VCaP (cell line): ENCODE results near the gene SLC17A9.

Experiments
- H3K27ac ChIP-seq: fragments of 450-650 bp; 2 replicates; pipeline ENCODE4 v1.5.1; 2017
- CTCF ChIP-seq: fragments of 450-650 bp; conservative IDR thresholded peaks from 2 replicates; pipeline ENCODE4 v1.5.1; 2017; ENCODE audit warnings: mild to moderate bottlenecking, moderate library complexity

SLC17A9 gene

GRCh38 chr20:62935968-62936585 lies 16.4 kb upstream of the SLC17A9 start:
- TF ChIP-seq CTCF = no peak
- H3K27ac ChIP-seq = peak overlapping the region; percentile 98

DNA sequence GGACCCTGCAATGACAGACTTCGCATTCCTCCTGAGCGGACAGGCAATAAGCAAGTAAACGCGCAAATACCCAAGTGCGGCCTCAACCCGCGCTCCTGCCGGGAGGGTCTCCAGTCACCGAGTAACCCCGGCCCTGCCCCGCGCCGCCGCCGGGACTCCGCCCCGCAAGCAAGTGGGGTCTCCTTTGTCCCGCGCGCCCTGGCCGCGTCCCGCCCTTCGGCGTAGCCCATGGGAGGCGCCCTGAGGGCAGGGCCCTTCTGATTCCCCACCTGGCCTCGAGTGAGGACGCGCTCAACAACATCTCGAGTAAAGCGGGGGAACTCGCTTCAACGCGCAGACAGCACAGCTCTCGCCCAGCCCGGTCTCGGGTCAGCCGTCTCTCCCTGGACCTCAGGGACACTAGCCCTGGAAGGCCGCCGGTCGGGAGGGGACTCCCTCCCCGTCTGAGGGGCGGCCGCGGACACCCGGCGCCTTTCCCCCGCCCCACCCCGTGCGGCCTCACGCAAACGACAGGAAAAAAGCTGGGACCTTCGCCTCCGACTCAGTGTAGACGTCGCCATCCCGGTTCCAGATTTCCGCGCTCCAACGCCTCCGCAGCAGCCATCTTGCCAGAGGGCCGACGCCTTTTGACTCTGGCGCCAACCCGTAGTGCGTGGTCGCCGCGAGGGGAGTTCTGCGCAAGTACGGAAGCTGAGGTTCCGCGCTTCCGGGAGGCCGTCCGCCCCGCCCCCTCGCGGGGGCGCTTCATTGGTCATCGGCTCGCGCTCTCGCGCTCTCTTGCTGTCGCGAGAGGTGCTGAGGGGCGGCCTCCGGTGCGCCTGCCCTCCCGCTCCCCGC lies 15.0 kb upstream of the SLC17A9 start:
- H3K27ac ChIP-seq = peak overlapping the region; percentile 98
- no peak for TF ChIP-seq CTCF

DNA sequence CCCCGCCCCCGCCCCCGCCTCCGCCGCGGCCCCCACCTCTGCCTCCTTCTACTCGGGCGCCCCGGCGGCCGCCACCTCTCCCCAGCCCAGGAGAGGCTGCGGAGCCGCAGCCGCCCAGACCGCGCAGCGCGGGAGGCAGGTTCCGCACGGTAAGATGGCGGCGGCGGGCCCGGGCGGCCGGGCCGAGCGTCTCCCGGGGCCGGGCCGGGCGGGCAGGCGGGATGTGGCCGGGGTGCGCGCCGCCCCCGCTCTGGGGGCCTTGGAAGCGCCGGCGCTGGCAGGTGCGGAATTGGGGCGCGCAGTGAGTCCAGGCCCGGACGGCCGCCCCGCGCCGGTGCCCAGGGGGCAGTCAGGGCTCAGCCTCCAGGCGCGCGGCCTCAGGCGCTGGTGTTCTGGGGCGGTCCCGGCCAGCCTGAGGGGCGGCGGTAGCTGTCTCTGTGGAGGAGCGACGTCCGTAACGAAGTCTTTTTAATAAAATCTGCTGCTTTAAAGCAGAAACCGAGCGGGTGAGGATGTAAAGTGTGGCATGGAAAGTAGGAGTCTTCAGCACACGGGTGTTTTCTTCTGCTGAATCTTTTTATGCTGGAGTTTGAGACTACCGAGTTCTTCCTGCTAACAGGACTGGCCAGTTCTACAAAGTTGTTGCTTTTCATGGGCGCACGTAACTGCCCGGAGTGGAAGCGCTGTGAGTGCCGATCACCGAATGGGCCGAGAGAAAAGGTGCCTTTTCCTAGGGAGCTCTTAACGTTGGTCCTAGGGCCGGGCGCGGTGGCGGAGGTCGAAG lies 14.2 kb upstream of the SLC17A9 start, which contains the start of gene GID8:
Gene GID8 (plus strand): TSS at position 43 of the 784 bp plus-strand sequence. CDS start 3,356 bp downstream, outside the sequence.
- H3K27ac ChIP-seq = peak within 1 kb of the TSS; percentile 98
- no peak for TF ChIP-seq CTCF

DNA sequence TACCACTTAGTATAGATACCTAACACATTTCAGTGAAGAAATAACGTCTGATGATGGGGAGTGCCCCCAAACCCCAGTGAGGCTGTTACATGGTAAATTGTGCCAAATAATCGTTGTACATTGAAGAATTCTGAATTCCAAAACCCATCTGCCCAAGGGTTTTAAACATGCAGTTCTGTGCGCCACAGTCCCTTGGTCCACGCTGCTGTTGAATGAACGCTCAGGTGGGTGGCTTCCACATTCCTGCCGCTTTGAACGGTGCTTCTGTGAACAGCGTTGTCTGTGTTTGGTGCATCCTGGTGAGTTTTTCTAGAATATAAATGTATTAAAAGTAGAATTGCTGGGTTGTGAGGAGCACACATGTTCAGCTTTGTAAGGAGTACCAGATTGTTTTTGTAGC lies 11.6 kb upstream of the SLC17A9 start:
- no peak for TF ChIP-seq CTCF
- peak overlapping the region; percentile 98; the same call in 1 of the 2 replicates for H3K27ac ChIP-seq

GRCh38 chr20:62941792-62942191 lies 10.7 kb upstream of the SLC17A9 start:
- TF ChIP-seq CTCF = no peak
- no peak overlapping the region for H3K27ac ChIP-seq

DNA sequence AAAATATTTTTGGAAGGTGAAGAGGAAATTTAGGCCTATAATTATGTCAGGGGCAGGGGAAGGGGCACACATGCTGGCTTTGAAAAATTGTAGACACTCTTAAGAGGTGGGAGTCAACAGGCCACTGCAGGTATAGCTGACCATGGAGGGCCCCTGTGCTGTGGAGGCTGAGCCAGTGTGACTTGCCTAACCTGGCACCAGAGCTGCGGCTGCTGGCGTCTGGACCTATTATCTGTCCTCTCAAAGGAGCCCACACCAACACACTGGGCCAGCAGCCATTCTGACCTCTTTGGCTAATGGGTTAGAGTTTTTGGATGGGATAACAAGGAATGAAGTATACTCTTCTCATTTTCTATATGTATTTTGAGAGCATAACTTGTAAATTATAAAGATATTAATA lies 10.1 kb upstream of the SLC17A9 start:
- TF ChIP-seq CTCF = no peak
- no peak overlapping the region for H3K27ac ChIP-seq

DNA sequence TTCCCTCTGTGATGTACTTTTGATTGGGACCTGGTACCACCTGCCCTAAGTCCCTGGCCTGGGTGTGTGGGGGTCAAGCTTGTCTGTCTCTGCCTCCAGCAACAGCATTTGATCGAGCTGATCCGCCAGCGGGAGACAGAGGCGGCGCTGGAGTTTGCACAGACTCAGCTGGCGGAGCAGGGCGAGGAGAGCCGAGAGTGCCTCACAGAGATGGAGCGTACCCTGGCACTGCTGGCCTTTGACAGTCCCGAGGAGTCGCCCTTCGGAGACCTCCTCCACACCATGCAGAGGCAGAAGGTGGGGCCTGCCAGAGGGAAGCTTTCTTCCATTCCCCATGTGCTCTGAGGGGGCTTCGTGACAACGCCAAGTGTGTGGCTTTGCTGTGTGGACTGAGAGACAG lies 9.1 kb upstream of the SLC17A9 start:
- no peak for TF ChIP-seq CTCF
- no peak overlapping the region for H3K27ac ChIP-seq
